H9 (cell line): ENCODE data around the gene HES4. TPM values are rescaled to one million over a fixed set of nuclear protein-coding genes. Genes with fewer than 3 reads are reported as not detected.

Source experiments
- DNase-seq: peaks from one replicate; pipeline ENCODE4 v3.0.0-alpha.2; 2017
- H2AFZ ChIP-seq: one replicate; pipeline ENCODE4 v1.6.1; 2013; ENCODE audit warnings: mild to moderate bottlenecking, low read length, control low read depth, moderate library complexity
- H2AK5ac ChIP-seq: 2 replicates; pipeline ENCODE4 v1.6.1; 2013; ENCODE audit warnings: low read length, control low read depth, mixed read lengths; ENCODE audit not compliant: insufficient read length
- H2BK120ac ChIP-seq: one replicate; pipeline ENCODE4 v1.6.1; 2013; ENCODE audit warnings: low read depth, mild to moderate bottlenecking, low read length, control low read depth, inconsistent platforms; ENCODE audit not compliant: poor library complexity, severe bottlenecking
- H2BK12ac ChIP-seq: 2 replicates; pipeline ENCODE4 v1.6.1; 2013; ENCODE audit warnings: low read length, control low read depth, mixed read lengths, low read depth; ENCODE audit not compliant: insufficient read length
- H2BK15ac ChIP-seq: 2 replicates; pipeline ENCODE4 v1.6.1; 2013; ENCODE audit warnings: low read depth, low read length, control low read depth
- H2BK20ac ChIP-seq: one replicate; pipeline ENCODE4 v1.6.1; 2013; ENCODE audit warnings: low read depth, mild to moderate bottlenecking, low read length, control low read depth, inconsistent platforms; ENCODE audit not compliant: poor library complexity, severe bottlenecking
- H2BK5ac ChIP-seq: 2 replicates; pipeline ENCODE4 v1.6.1; 2013; ENCODE audit warnings: low read length, control low read depth, mixed read lengths; ENCODE audit not compliant: insufficient read length
- H3K14ac ChIP-seq: 2 replicates; pipeline ENCODE4 v1.6.1; 2013; ENCODE audit warnings: low read length, control low read depth; ENCODE audit not compliant: insufficient read depth
- H3K18ac ChIP-seq: 2 replicates; pipeline ENCODE4 v1.6.1; 2013; ENCODE audit warnings: low read depth, mild to moderate bottlenecking, mixed read lengths, low read length, control low read depth; ENCODE audit not compliant: insufficient read length
- H3K23ac ChIP-seq: 2 replicates; pipeline ENCODE4 v1.6.1; 2013; ENCODE audit warnings: low read length, control low read depth, mixed read lengths, low read depth; ENCODE audit not compliant: insufficient read length
- H3K23me2 ChIP-seq: 2 replicates; pipeline ENCODE4 v1.6.1; 2013; ENCODE audit warnings: low read depth, mild to moderate bottlenecking, mixed read lengths, low read length, control low read depth; ENCODE audit not compliant: insufficient read length, poor library complexity, severe bottlenecking
- H3K27ac ChIP-seq: 2 replicates; pipeline ENCODE4 v1.5.1; 2013; ENCODE audit warnings: low read length, control low read depth, mixed read lengths, low read depth; ENCODE audit not compliant: insufficient read length
- H3K27me3 ChIP-seq: 2 replicates; pipeline ENCODE4 v1.6.1; 2013; ENCODE audit warnings: low read length, control low read depth, inconsistent platforms; ENCODE audit not compliant: insufficient read depth
- H3K4ac ChIP-seq: 2 replicates; pipeline ENCODE4 v1.6.1; 2013; ENCODE audit warnings: low read depth, mild to moderate bottlenecking, control low read depth, inconsistent platforms, low read length, moderate library complexity
- H3K4me1 ChIP-seq: 2 replicates; pipeline ENCODE4 v1.6.1; 2013; ENCODE audit warnings: low read length, control low read depth, inconsistent platforms; ENCODE audit not compliant: insufficient read depth
- H3K4me2 ChIP-seq: 2 replicates; pipeline ENCODE4 v1.6.1; 2013; ENCODE audit warnings: low read length, control low read depth, mixed read lengths; ENCODE audit not compliant: insufficient read length, insufficient read depth
- H3K56ac ChIP-seq: 2 replicates; pipeline ENCODE4 v1.6.1; 2013; ENCODE audit warnings: low read depth, mild to moderate bottlenecking, mixed read lengths, low read length, control low read depth; ENCODE audit not compliant: insufficient read length
- H3K79me1 ChIP-seq: 2 replicates; pipeline ENCODE4 v1.6.1; 2013; ENCODE audit warnings: low read depth, mild to moderate bottlenecking, moderate library complexity, low read length, control low read depth, inconsistent platforms; ENCODE audit not compliant: insufficient read depth, poor library complexity, severe bottlenecking
- H3K79me2 ChIP-seq: 2 replicates; pipeline ENCODE4 v1.6.1; 2013; ENCODE audit warnings: low read length, control low read depth, inconsistent platforms; ENCODE audit not compliant: insufficient read depth
- H3K9ac ChIP-seq: 2 replicates; pipeline ENCODE4 v1.6.1; 2013; ENCODE audit warnings: low read length, control low read depth, mixed read lengths; ENCODE audit not compliant: insufficient read length; ENCODE audit errors: extremely low read depth
- H3K9me3 ChIP-seq: one replicate; pipeline ENCODE4 v1.6.1; 2013; ENCODE audit warnings: low read depth, low read length, inconsistent platforms; ENCODE audit not compliant: control insufficient read depth
- H3T11ph ChIP-seq: one replicate; pipeline ENCODE4 v1.6.1; 2013; ENCODE audit warnings: mild to moderate bottlenecking, low read length, control low read depth, inconsistent platforms
- H4K20me1 ChIP-seq: one replicate; pipeline ENCODE4 v1.6.1; 2013; ENCODE audit not compliant: control insufficient read depth, insufficient read length, insufficient read depth
- H4K5ac ChIP-seq: 2 replicates; pipeline ENCODE4 v1.6.1; 2013; ENCODE audit warnings: low read depth, mild to moderate bottlenecking, mixed read lengths, low read length, control low read depth; ENCODE audit not compliant: insufficient read length
- H4K8ac ChIP-seq: replicated peaks from 2 replicates; pipeline ENCODE4 v1.6.1; 2013; ENCODE audit warnings: low read length, control low read depth, mixed read lengths, low read depth; ENCODE audit not compliant: insufficient read length
- H4K91ac ChIP-seq: 2 replicates; pipeline ENCODE4 v1.6.1; 2013; ENCODE audit warnings: low read depth, mild to moderate bottlenecking, moderate library complexity, mixed read lengths, low read length, control low read depth; ENCODE audit not compliant: insufficient read length
- H3K27ac Mint-ChIP-seq, 3 experiments: 2 replicates in 2 of 3; 3 replicates in 1 of 3; pipeline ENCODE4 v1.8.0; 2020 to 2021; ENCODE audit warnings: mixed read lengths in 3 of 3, mild to moderate bottlenecking in 1 of 3, moderate library complexity in 1 of 3
- H3K27me3 Mint-ChIP-seq: 2 replicates; pipeline ENCODE4 v1.8.0; 2021; ENCODE audit warnings: low read depth, mild to moderate bottlenecking, moderate library complexity, mixed read lengths
- H3K36me3 Mint-ChIP-seq, 3 experiments: 2 replicates in 2 of 3; 3 replicates in 1 of 3; pipeline ENCODE4 v1.8.0; 2020 to 2021; ENCODE audit warnings: low read depth in 3 of 3, mixed read lengths in 3 of 3; ENCODE audit not compliant: insufficient read depth in 1 of 3
- H3K4me1 Mint-ChIP-seq, 2 experiments: 2 replicates each; pipeline ENCODE4 v1.8.0; 2020; ENCODE audit warnings: mixed read lengths in 2 of 2
- H3K4me3 Mint-ChIP-seq, 2 experiments: 2 replicates in 1 of 2; 3 replicates in 1 of 2; pipeline ENCODE4 v1.8.0; 2020 to 2021; ENCODE audit warnings: mild to moderate bottlenecking in 2 of 2, mixed read lengths in 2 of 2, moderate library complexity in 1 of 2
- H3K9me3 Mint-ChIP-seq, 2 experiments: 2 replicates in 1 of 2; 3 replicates in 1 of 2; pipeline ENCODE4 v1.8.0; 2020; ENCODE audit warnings: mild to moderate bottlenecking in 2 of 2, mixed read lengths in 2 of 2, moderate library complexity in 1 of 2
- WGBS: extraction: QIAGEN DNeasy Blood & Tissue Kit; methylation state at CpG from one replicate; pipeline ENCODE4 v1.1.7; 2013; ENCODE audit warnings: missing lambda C conversion rate, low lambda C conversion rate, mixed read lengths; ENCODE audit not compliant: insufficient read length; ENCODE audit errors: extremely low coverage; 5-methylcytosine and 5-hydroxymethylcytosine counted together
- total RNA-seq: library from RNA; stranded (reverse); gene quantifications from 2 replicates; pipeline ENCODE4 v1.2.1, GENCODE V29; 2021
- TF ChIP-seq, protein P1 (sequence below): fragments of 200-600 bp; sonication (generic); conservative IDR thresholded peaks from 3 replicates; pipeline ENCODE4 v1.8.0; 2021; ENCODE audit warnings: antibody characterized with exemption, mild to moderate bottlenecking

The HES4 gene
- total RNA-seq, 1 experiment from 2014 or later = 4.0 TPM

DNA sequence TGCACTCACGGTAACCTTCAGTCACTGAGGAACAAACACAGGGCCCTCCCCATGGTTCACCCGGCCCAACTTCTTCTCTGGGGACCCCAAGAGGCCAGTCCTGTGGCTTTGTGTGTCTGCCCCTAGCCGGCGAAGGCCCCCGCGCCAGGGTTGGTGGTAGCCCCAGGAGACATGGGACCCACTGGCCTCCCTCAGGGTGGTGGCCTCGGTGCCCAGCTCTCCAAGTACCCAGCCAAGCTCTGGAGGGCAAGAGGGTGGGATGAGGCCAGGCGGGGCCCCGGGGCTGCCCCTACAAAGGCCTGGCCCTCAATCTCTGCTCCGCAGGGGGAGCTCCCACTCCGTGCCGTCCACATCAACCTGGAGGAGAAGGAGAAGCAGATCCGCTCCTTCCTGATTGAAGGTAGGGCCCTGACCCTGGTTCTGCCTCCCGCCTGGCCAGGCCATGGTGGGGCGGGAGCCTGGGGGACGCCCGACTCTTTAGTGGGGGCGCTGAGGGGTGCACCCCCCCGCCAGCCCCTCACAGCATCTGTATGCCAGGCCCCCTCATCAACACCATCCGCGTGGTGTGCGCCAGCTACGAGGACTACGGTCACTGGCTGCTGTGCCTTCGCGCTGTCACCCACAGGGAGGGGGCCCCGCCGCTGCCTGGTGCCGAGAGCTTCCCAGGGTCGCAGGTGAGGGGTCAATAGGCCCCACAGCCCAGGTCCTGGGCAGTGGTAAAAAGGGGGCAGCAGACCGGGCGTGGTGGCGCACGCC lies 28.0 kb downstream of the HES4 start:
- no peak overlapping the region for H2BK15ac ChIP-seq
- Mint-ChIP-seq H3K27me3 (peaks cover 66% of the 10 kb centered on the region), H3K27ac (no peak overlapping the region), H3K4me3 (no peak overlapping the region), H3K9me3 (peaks cover 3 to 4% of the 10 kb centered on the region in 2 experiments; a peak in 3 of 5 replicates), H3K4me1 (peaks cover 5 to 7% of the 10 kb centered on the region in 2 experiments; a peak in 3 of 4 replicates), H3K36me3 (no peaks in the 10 kb centered on the region)
- no peaks in the 10 kb centered on the region for H3K79me1 ChIP-seq
- H3K23ac ChIP-seq = no peak overlapping the region
- H3K14ac ChIP-seq = no peak overlapping the region; the same call in 1 of the 2 replicates
- H3K23me2 ChIP-seq = peaks cover 2% of the 10 kb centered on the region
- no peak overlapping the region for H2BK12ac ChIP-seq
- no peak overlapping the region for H3K56ac ChIP-seq
- no peaks in the 10 kb centered on the region for H3K79me2 ChIP-seq
- peaks cover 11% of the 10 kb centered on the region; the same call in 1 of the 2 replicates for H3K27me3 ChIP-seq
- H2AK5ac ChIP-seq = no peak overlapping the region
- H2BK20ac ChIP-seq = no peak overlapping the region
- WGBS = no CpG with 5 or more reads among the region's 34 CpGs
- no peaks in the 10 kb centered on the region for H3K9me3 ChIP-seq
- no peak overlapping the region for H4K91ac ChIP-seq
- TF ChIP-seq, protein P1, sequence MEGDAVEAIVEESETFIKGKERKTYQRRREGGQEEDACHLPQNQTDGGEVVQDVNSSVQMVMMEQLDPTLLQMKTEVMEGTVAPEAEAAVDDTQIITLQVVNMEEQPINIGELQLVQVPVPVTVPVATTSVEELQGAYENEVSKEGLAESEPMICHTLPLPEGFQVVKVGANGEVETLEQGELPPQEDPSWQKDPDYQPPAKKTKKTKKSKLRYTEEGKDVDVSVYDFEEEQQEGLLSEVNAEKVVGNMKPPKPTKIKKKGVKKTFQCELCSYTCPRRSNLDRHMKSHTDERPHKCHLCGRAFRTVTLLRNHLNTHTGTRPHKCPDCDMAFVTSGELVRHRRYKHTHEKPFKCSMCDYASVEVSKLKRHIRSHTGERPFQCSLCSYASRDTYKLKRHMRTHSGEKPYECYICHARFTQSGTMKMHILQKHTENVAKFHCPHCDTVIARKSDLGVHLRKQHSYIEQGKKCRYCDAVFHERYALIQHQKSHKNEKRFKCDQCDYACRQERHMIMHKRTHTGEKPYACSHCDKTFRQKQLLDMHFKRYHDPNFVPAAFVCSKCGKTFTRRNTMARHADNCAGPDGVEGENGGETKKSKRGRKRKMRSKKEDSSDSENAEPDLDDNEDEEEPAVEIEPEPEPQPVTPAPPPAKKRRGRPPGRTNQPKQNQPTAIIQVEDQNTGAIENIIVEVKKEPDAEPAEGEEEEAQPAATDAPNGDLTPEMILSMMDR = no peak
- no peak overlapping the region for H3K4me2 ChIP-seq
- no peak overlapping the region for H4K5ac ChIP-seq
- DNase-seq = no peak
- H3K4me1 ChIP-seq = no peaks in the 10 kb centered on the region
- no peak overlapping the region for H3K18ac ChIP-seq
- no peak overlapping the region for H2AFZ ChIP-seq
- H3K27ac ChIP-seq = no peak overlapping the region
- no peak overlapping the region for H3K4ac ChIP-seq
- H3K9ac ChIP-seq = no peak overlapping the region
- no peak overlapping the region for H3T11ph ChIP-seq
- H4K20me1 ChIP-seq = no peaks in the 10 kb centered on the region
- no peak overlapping the region for H2BK120ac ChIP-seq
- no peak overlapping the region for H4K8ac ChIP-seq
- H2BK5ac ChIP-seq = no peak overlapping the region
